A673 (cell line): ENCODE data around the gene RNASE9. TPM values are rescaled to one million over a fixed set of nuclear protein-coding genes. Genes with fewer than 3 reads are reported as not detected.

Experiments
- BruUV-seq: library from RNA; stranded (reverse); fragments of 400-500 nt; replicated peaks from 2 replicates; lab custom pipeline; 2021; lab: Mats Ljungman, UMichigan
- CTCF ChIA-PET: fragments of 300-600 bp; sonication (Branson Sonifier 250); formaldehyde crosslinking; loops from one replicate; lab custom pipeline; 2022; ENCODE audit warnings: antibody characterized with exemption; lab: Charles Lee
- POLR2A ChIA-PET: fragments of 300-600 bp; sonication (Branson Sonifier 250); formaldehyde crosslinking; loops from one replicate; lab custom pipeline; 2022; ENCODE audit warnings: antibody characterized with exemption; ENCODE audit not compliant: low non-redundant PET; lab: Charles Lee
- DNase-seq: peaks from one replicate; pipeline ENCODE4 v3.0.0-alpha.2; 2015; ENCODE audit warnings: low spot score
- H3K27ac ChIP-seq: fragments of 200-600 bp; sonication (generic); 2 replicates; pipeline ENCODE4 v1.5.1; 2016; ENCODE audit warnings: mixed run types, low read depth, mild to moderate bottlenecking, mixed read lengths, antibody characterized with exemption, low read length; ENCODE audit not compliant: poor library complexity, severe bottlenecking
- H3K27me3 ChIP-seq: fragments of 200-600 bp; sonication (generic); replicated peaks from 2 replicates; pipeline ENCODE4 v1.6.1; 2017; ENCODE audit warnings: mixed run types, low read depth, mild to moderate bottlenecking, mixed read lengths, antibody characterized with exemption, low read length; ENCODE audit not compliant: insufficient read depth, poor library complexity
- H3K36me3 ChIP-seq: fragments of 200-600 bp; sonication (generic); 2 replicates; pipeline ENCODE4 v1.6.1; 2016; ENCODE audit warnings: mixed run types, mild to moderate bottlenecking, mixed read lengths, antibody characterized with exemption, low read length; ENCODE audit not compliant: insufficient read depth, poor library complexity, severe bottlenecking
- H3K4me1 ChIP-seq: fragments of 200-600 bp; sonication (generic); 2 replicates; pipeline ENCODE4 v1.6.1; 2017; ENCODE audit warnings: mixed run types, mild to moderate bottlenecking, mixed read lengths, antibody characterized with exemption, low read length; ENCODE audit not compliant: insufficient read depth, poor library complexity, severe bottlenecking
- H3K4me3 ChIP-seq: fragments of 200-600 bp; sonication (generic); 2 replicates; pipeline ENCODE4 v1.5.1; 2016; ENCODE audit warnings: low read depth, mixed run types, mild to moderate bottlenecking, mixed read lengths, low read length; ENCODE audit not compliant: poor library complexity, severe bottlenecking
- H3K9me3 ChIP-seq: fragments of 200-600 bp; sonication (generic); 2 replicates; pipeline ENCODE4 v1.6.1; 2016; ENCODE audit warnings: mixed run types, low read depth, mild to moderate bottlenecking, mixed read lengths, antibody characterized with exemption, low read length; ENCODE audit not compliant: poor library complexity, severe bottlenecking
- CTCF ChIP-seq: fragments of 300-800, 200-600 bp; sonication (generic); conservative IDR thresholded peaks from 2 replicates; pipeline ENCODE4 v1.5.1; 2017; ENCODE audit warnings: low read depth, mild to moderate bottlenecking, antibody characterized with exemption, low read length, moderate library complexity, mixed read lengths
- EZH2 ChIP-seq: fragments of 200-600 bp; sonication (generic); IDR thresholded peaks from 2 replicates; pipeline ENCODE4 v1.6.1; 2017; ENCODE audit warnings: borderline replicate concordance, low read depth, mild to moderate bottlenecking, mixed read lengths, antibody characterized with exemption, low read length; ENCODE audit not compliant: poor library complexity, severe bottlenecking
- intact Hi-C: fragments of 100-400 bp; cut with micrococcal nuclease; formaldehyde crosslinking; loops from one replicate; pipeline ENCODE4 v1.10.0; 2022; ENCODE audit not compliant: unreplicated experiment
- total RNA-seq: library from RNA; stranded (reverse); gene quantifications from 2 replicates; pipeline ENCODE4 v1.2.3, GENCODE V29; 2021

The RNASE9 gene
- total RNA-seq, 1 experiment from 2014 or later = not detected

- DNase-seq = no peak
- no peaks in the 10 kb centered on the region for H3K9me3 ChIP-seq
- intact Hi-C loops = no loop called here
- H3K27me3 ChIP-seq = no peaks in the 10 kb centered on the region
- H3K27ac ChIP-seq = no peak overlapping the region
- no TSS peak for BruUV-seq
- H3K4me1 ChIP-seq = no peaks in the 10 kb centered on the region
- no peak overlapping the region for H3K4me3 ChIP-seq
- ChIA-PET POLR2A (no interaction called here), CTCF (no interaction called here)
- H3K36me3 ChIP-seq = no peaks in the 10 kb centered on the region
- TF ChIP-seq CTCF (no peak), EZH2 (no peak)
Measured at GRCh38 chr14:20583142-20583541, 22.3 kb upstream of the RNASE9 start.

- H3K36me3 ChIP-seq = no peaks in the 10 kb centered on the region
- no peak overlapping the region for H3K27ac ChIP-seq
- POLR2A ChIA-PET = no interaction called here
- H3K9me3 ChIP-seq = no peaks in the 10 kb centered on the region
- no peak overlapping the region for H3K4me3 ChIP-seq
- TF ChIP-seq EZH2 (no peak), CTCF (no peak)
- no peaks in the 10 kb centered on the region for H3K27me3 ChIP-seq
- intact Hi-C loops = no loop called here
- CTCF ChIA-PET = no interaction called here
- no peaks in the 10 kb centered on the region for H3K4me1 ChIP-seq
- BruUV-seq = no TSS peak
- DNase-seq = no peak
Measured at GRCh38 chr14:20580242-20580641, 19.4 kb upstream of the RNASE9 start.

GRCh38 chr14:20578784-20579502, 18.1 kb upstream of the RNASE9 start:
- ChIA-PET POLR2A (no interaction called here), CTCF (no interaction called here)
- no peak for TF ChIP-seq EZH2
- TF ChIP-seq CTCF = no peak
- BruUV-seq = no TSS peak
- Histone ChIP-seq H3K4me3 (no peak overlapping the region), H3K36me3 (no peaks in the 10 kb centered on the region), H3K27ac (no peak overlapping the region), H3K27me3 (no peaks in the 10 kb centered on the region), H3K4me1 (no peaks in the 10 kb centered on the region), H3K9me3 (no peaks in the 10 kb centered on the region)
- DNase-seq = no peak
- intact Hi-C loops = no loop called here
